Measurements from ENCODE around the gene RGS7.

GRCh38 chr1:241250465-241250864 lies 106.5 kb downstream of the RGS7 start:
- TF ChIP-seq CTCF (IDR thresholded peaks at IDR 0.05) (no peak), POLR2A (IDR thresholded peaks at IDR 0.05) (no peak)

Data from Peyer's patch (tissue), 4 donors.